GM03348 (cell line): ENCODE data around the gene SLC66A3.

Source experiments
- DNase-seq: peaks from one replicate; pipeline ENCODE4 v3.0.0; 2012; ENCODE audit warnings: low spot score

SLC66A3 gene

DNA sequence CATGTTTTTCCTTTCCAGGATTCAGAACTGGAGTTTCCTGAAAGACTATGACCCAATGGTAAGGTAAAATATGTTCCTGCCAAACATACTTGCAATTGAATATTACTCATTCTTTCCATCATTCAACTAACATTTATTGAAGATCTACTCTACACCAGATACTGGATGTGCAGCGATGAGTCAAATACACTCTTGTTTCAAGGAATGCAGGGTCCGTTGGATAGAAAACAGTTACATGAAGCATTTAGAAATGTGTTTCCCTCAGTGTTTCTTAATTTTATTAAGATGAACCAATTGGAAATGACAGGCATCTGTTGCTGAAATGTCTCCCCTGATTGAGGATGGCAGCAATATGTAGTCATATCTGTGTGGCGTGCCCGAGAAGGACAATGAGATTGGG is 14.8 kb upstream of the SLC66A3 start:
- no peak for DNase-seq

DNA sequence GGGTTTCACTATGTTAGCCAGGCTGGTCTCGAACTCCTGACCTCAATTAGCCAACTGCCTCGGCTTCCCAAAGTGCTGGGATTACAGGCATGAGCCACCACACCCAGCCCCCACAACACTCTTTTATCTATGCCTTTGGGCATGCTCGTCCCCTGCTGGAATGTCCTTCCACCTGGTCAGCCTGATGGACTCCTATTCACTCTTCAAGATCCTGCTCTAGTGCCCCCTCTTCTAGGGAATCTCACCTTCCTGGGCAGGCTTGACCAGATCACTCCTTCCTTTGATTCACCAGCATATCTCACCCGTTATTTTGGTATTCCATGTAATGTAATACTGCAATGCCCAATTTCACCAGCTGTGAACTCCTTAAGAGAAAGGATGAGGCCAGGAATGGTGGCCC is 13.9 kb upstream of the SLC66A3 start:
- no peak for DNase-seq

DNA sequence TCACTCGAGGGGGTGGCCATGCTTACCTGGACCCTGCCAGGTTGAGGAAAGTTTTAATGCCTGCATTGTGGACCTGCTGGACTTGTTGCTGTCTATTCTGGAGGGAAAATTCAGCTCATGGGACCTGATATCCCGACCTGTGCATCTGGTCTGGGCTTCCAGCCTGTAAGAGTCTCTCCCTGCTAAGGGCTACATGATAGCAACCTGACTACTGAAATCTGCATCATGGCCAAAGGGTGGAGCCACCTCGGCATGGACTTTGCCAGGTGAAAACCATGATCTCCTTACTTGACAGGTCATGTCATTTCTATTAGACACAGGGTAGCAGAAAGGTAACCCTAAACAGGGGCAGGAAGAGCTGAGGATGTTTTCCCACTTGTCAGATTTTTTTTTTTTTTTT is 12.9 kb upstream of the SLC66A3 start:
- DNase-seq: no peak

DNA sequence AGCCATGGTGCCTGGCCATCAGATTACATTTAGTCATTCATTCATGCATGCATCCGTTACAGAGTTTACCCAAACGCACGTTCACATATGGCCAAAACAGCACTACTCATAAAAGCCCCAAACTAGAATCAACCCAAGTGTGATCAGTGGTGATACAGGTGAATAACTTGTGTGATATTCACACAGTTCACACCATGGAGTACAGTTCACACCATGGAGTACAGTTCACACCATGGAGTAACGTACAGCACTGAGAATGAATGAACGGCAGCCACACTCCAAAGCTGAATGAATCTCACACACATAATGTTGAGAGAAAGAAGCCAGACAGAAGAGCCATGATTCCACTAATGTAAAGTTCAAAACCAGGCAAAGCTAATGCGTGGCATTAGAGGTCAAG is 12.3 kb upstream of the SLC66A3 start:
- DNase-seq: no peak

DNA sequence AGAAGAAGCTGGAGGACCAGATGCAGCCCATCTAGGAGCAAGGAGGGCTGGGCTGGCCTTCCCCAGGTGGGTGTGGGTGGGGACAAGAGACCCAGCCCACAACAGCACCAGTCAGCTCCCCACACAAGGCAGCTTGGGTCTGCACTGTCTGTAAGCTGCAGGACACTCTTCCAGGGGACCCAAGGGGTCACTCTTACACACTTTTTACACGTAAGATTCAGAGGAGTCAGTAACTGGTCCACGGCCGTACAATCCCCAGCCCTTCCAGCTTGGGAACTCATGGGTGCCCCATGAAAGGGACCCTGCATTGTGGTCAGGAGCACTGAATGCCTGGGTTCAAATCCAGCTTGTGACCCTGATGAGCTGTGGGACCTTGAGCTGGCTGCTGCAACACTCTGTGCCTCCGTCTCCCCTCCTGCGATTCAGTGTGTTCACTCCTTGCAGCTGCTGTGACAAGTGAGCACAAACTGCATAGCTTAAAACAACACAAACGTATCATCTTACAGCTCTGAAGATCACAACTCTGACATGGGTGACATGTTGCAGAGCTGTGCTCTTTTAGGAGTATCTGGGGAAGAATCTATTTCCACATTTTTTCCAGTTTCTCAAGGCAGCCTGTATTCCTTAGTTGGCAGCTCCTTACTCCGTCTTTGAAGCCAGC is 11.1 kb upstream of the SLC66A3 start:
- DNase-seq: no peak

DNA sequence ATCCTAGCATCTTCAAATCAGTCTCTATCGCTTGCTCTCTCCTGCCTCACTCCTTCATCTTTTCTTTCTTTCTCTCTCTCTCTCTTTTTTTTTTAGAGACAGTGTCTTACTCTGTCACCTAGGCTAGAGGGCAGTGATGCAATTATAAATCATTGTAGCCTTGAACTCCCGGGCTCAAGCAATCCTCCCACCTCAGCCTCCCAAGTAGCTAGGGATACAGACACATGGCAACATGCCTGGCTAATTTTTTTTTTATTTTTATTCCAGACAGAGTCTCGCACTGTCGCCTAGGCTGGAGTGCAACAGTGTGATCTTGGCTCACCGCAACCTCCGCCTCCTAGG is 10.6 kb upstream of the SLC66A3 start:
- no peak for DNase-seq

DNA sequence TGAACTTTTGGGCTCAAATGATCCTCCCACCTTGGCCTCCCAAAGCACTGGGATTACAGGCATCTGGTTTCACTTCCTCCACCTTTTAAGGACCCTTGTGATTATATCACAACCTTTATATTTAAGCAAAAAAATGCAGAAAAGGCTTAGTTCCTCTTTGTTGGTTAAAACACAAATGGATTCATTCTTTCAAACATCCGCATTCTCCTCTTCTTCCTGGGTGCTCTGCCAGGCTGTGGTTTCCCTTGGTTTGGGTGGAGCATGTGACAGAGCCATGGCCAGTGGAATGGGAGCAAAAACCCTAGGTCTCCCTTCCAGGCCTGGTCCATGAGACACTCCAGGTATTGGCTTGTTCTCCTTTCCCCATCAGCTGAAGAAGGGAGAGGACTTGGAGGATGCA is 9.9 kb upstream of the SLC66A3 start:
- no peak for DNase-seq

DNA sequence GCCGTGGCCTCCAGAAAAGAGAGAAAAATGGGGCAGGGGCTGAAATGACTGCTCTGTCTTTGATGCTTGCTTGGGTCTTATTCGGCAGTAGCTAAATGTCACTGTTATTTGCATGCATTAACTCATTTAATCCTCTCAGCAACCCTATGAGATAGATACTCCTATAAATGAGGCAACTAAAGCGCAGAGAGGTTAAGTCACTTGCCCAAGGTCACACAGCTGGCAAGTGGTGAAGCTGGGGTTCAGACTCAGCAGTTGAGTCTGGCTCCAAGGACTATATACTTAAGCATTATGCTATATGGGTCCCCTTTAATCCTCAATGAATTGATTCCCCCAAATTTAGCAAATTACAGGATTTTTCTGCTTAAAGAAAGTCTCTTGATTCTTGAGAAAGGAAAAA is 9.2 kb upstream of the SLC66A3 start:
- no peak for DNase-seq

DNA sequence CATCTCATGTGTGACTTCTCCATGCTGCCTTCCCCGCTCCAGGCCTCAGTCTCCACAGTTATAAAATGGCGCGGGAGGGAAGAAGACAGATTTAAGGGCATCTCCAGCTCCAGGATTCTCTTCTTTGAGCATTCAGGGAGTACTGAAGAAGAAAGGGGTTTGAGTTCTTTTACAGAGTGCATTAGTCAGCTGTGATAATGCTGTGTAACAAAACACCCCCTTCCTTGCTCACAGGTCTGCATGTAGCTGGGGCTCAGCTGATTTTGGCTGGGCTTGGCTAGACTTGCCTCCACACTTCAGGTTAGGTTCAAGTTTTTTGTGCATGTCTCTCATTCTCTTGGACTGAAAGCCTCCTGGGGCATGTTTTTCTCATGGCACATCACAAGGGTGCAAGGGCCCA is 8.0 kb upstream of the SLC66A3 start:
- DNase-seq: no peak

DNA sequence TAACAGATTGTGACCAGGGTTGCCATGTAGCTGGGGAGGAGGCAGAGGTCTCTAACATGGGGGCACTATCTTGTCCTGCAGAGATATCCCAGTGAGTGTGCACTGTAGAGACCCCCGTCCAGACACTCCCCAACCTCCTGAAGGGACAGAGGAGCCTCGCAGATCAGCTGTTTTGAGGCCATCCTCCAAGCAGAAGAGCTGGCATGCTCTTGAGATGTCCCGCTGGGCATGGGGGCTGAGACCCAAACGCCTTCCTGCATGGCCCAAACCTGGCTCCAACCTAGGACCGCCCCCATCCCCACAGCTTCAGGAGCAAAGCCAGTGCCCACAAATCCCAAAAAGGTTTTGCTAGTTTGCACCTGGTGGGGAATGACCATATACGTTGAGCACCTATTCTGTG is 2.7 kb upstream of the SLC66A3 start:
- no peak for DNase-seq

DNA sequence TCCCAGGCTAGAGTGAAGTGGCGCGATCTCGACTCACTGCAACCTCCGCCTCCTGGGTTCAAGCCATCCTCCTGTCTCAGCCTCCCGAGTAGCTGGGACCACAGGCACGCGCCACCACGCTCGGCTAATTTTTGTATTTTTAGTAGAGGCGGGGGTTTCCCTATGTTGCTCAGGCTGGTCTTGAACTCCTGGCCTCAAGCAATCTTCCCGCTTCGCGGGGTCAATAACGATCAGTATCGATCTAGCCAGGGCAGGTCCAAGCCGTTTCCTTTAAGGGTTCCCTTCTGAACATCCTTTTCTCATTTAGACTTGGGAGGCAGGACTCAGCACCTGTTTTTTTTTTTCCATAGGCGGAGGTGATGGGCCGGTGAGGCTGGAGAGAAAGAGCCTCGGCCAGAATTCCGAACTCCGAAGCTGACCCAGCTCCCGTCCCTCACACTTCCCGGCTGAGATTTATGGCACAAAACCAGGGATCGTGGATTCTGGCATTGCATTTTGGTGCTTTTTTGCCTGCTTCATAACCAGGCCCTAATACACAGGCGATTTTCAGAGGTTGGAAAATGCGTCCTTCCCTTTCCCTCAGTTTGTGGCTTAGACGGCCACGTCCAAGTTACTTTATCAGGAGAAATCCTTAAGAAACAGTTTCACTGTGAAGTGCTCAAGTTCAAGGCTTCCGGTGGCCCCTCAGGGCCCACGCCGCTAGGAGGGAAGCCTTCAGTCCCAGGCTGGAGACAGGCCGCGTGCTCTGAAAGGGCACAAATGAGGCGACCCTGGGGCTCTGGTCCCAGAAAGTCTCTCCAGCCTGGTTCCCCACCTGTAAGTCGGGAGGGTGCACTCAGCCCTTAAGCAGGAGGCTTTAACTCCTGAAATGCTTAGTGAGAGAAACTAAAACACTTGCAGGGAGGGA is 998 bp upstream of the SLC66A3 start:
- DNase-seq: no peak

DNA sequence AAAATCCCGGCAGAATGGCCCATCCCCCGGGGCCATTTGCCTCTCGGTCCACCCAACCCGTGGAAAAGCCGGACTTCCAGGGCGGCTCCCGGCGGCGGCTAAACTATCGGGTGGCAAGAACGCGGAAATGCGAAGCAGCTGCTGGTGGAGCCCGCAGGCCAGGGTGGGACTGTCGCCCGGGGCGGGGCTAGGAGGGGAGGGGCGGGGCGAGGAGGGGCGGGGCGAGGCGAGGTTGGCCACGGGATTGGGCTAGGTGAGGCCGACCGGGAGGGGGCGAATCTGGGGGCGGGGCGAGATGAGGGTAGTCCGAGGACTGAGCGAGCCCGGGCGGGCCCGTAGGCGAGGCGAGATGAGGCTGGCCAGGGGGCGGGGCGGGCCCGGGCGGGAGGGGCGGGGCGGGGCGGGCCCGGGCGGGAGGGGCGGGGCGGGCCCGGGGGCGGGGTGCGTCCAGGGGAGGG is 315 bp upstream of the SLC66A3 start:
- DNase-seq: peak; percentile 100

DNA sequence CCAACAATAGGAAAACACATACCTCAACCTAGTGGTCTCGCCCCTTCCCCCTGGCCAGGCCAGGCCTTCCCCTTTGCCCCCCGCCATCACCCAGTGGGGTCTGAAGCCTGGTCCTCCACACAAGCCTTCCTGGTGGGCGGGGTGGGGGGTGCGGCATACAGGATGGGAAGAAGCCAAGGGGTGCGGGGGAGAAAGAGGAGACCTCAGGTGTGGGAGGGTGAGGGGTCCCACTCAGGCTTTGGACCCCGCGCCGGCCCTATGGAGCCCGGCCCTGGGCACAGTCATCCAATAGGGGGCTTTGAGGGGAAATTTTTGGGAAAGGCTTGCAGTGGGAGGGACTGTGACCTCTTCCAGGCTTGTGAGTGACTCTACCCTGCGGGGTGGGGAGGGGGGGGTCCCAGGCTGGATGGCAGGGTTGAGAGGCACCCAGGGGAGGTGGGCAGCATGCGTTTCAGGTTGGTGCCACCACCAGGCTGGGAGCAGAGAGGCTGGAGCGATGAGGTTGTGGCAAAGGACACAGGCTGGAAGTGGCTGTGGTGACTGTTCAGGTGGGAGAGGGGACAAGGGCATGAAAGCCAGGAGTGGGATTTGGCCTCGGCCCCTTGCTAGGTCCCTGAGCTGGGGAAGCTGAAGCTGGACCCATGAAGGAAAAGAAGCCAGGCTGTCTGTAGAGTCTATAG is 1.3 kb downstream of the SLC66A3 start:
- DNase-seq: no peak

DNA sequence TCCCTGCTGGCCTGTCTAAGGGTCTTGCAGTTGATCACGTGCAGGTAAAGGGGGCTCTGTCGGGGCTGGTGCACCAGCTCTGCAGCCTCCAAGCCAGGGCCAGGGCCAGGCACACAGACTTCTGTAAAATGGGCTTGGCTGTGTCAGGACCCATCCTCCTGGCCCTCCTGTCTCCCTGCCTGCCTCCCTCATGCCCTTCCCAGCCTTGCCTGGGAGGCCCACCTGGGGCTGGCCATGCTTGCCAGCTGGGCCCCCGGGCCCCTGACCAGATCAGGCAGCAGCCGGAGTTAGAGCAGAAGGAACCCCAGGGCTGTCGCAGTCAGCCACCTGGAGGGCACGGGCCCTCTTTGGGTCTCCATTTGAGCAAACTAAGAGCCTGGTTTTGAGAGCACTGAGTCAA is 2.0 kb downstream of the SLC66A3 start:
- DNase-seq: no peak

DNA sequence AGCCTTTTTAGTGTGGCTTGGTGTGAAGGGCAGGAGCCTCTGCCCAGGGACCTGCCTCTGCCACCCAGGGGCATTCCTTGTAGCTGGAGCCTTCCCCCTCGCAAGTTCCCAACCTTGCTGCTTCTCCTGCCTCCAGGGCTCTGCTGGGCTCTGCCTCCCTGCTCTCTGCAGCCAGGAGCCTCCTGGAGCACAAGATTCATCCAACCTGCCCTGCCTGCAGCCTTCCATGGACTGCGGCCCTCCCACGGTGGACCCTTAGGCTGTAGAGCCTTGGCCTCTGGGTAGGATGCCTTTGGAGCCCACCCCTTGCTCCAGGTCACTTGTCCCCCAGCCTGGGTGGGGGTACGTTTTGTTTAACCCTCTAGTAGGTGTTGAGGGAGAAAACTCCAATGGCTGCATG is 2.5 kb downstream of the SLC66A3 start:
- DNase-seq: no peak

DNA sequence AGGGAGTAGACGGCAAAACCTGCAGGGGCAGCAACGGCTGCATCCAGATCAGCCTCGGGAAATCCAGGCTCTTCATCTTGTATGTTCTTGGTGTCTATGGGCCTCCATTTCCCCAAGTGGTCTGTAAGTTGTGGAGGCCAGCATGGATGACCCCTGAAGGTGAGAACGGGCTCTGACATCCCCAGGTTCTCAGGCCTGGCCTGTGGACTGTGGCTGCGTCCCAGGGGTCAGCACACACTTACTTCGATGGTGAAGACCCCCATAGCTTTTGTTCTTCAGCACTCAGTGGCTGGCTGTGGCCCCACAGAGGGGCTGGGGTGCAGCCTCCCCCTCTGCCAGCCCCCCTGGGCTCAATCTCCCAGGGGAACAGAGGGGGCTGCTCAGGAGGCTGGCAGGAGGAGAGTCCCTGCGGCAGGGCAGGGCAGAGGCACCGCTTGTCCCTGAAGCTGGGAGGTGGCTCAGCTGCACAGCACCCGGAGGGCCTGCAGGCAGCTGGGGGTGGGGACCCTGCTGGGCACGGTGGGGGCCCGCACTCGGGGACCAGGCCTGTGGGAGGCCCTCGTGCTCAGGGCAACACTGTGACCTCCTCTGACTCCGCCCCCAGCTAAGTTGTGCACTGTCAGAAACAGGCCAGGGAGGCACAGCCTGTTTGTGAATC is 3.8 kb downstream of the SLC66A3 start:
- DNase-seq: no peak

DNA sequence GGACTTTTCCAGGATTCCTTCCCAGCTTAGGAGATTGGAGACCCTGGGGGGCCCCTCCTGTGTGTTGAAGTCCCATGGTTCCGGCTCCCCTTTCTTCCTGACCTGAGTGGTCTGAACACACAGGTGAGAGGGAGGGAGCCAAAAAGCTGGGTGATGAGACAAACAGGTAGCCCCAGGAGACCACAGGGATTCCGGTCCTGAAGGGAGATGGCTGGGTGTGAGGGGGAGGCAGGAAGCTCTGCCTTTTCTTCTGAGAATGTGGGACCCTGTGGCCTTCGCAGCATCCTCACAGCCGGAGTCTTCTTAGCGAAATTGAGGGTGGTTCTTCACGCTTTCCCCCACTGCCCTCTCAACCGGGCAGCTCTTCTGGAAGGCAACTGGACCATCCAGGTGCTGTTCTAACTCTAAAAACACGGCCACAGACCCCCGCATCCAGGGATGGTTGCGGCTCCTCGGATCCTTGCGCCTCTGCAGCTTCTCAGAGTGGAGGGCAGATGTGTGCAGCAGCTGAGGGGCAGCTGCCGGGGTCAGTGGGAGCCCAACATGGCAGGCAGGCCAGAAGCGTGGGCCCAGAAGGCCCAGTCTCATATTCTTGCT is 4.4 kb downstream of the SLC66A3 start:
- DNase-seq: no peak

DNA sequence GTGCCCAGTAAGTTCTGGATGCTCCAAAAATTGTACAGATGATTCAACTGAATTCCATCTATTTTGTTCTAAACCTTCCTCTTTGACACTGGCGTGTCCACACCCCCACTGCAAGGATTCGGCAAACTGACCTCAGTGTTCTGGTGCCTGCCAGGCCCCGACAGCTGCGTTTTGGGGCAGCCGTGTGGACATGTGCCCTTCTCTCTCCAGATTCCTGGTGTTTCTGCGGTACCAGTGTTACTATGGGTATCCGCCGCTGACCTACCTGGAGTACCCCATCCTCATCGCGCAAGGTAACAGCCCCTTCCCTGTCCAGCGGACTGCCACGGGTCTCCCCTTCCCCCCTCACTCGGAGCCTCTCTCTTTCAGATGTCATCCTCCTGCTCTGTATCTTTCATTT is 5.0 kb downstream of the SLC66A3 start:
- DNase-seq: no peak

DNA sequence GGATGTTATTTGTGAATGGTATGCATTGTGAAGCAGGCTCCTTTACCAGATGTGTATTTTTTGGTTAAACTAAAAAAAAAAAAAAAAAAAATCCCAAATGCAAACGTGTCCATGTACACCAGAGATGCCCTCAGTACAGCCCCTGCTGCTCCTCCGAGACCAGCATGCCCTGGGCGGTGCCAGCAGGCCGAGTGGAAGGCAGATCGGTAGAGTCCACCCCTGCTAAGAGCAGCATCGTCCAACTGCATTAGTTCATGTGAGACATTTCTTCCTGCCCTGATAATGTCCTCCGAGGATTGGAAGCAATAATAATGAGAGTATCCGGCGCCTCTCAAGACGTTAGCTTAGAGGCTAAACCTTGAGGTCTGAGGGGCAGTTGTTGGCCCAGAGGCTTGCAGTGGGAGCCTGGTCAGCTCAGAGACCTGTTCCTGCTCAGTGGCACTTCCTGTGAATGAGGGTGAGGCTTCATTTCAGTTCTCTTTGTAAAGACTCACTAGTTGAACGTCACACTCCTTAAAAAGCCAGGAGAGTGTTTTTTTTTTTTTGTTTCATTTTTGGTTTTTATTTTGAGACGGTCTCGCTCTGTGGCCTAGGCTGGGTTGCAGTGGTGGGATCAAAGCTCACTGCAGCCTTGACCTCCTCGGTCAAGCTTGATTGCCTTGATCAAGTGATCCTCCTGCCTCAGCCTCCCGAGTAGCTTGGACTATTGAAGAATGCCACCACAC is 5.6 kb downstream of the SLC66A3 start:
- DNase-seq: no peak

DNA sequence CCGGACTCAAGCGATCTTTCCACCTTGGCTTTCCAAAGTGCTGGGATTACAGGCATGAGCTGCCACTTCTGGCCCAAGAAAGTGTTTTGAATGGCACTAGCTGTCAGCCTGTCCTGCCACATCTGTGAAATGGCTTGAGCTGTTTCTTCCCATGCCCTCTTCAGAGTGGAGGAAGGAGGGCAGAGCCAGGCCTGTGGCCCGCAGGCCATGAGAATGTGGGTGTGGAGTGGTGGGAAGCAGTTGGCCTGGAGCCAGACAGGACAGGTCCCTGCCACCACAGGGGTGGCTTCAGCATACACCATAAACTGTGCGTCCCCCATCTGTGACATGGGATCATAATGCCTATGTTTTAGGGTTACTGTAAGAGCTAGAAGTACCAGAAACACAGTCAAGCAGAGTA is 6.5 kb downstream of the SLC66A3 start:
- no peak for DNase-seq
